ENCODE data around the gene CTTN.
"Not testable (repeated sequence)": the region's sequence is repeated elsewhere in the genome, so short reads cannot be mapped to it uniquely, and the experiment has no call there.

Gene CTTN

DNA sequence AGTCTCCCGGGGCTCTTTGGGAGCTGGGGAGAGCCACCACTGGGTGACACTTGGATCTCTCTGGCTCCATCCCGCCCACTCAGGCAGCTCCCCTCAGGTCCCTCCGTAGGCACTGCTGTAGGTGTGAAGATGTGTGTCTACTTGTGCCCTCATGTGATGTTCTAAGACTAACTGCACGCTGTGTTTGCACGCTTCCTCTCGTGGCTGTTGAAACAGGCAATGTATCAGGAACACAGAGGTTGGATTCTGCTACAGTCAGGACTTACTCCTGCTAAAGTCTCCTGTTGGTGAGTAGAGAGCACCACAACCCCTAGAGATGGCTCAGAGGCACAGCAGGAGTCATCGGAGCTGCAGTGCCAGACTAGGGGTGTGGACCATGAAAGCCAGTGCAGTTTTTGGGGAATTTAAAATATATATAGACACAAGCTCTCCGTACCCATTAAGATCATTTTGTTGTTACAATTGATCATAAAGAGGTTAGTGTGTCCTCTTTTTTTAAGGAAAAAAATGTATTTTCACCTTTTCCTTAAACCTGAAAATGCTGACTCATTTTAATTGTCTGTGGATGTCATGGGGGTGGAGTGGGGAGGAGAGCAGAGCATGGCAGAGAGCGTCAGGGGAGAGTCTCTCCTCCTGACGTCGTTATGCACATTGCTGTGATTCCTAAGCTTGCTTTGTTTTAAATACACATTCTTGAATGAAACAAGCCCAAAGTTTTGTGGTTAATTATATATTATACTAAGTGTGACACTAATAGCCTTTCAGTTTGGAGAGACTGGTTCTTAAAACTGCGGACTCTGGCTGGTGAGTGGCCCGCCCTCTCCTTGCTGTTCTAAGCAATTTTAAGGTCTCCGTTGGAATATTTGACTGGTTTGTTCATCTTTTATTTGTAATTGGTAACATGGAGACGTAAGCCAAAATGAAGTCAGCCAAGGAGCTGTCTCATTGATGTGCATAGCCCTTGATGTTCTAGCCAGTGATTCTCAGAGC is 16.2 kb upstream of the CTTN start:
- no peak for DNase-seq

DNA sequence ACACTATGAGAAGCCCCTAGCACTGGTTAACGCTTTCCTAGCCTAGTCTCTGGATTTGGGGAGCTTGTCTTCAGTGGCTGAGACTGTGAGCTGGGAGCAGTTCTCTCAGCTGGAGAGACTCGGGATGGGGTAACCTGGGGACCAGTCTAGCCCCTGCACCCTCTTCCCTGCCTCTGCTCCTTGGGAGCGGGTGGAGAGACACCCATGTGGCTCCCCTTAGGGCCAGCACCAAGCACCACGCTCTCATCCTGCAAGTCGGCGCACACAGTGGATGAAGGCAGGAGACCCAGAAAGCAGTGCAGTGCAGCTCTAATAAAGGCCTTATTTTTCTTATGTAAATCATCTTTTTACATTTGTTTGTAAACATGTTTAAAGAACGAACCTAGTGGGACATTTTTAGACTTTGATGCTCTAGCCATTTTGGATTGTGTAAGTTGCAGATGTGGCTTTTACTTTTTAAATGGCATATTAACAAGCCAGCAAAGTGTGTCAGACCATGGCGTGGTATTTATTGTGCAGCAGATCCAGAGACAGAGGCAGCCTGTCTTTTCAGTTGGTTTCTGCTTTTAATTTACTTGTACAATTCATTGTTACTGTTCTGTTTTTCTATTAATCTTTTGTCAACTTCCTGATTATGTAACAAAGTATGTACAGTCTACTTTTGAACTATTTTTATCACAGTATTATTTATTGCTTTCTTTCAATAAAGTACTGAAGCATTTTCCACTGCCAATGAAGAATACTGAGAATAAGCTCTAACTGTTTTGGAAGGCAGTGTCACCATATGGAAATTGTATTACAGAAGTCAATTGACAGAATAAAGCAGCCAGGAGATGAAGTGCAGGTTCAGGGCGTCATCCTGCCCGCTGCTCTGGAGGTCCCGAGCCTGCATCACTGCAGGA is 14.4 kb upstream of the CTTN start:
- DNase-seq = no peak

DNA sequence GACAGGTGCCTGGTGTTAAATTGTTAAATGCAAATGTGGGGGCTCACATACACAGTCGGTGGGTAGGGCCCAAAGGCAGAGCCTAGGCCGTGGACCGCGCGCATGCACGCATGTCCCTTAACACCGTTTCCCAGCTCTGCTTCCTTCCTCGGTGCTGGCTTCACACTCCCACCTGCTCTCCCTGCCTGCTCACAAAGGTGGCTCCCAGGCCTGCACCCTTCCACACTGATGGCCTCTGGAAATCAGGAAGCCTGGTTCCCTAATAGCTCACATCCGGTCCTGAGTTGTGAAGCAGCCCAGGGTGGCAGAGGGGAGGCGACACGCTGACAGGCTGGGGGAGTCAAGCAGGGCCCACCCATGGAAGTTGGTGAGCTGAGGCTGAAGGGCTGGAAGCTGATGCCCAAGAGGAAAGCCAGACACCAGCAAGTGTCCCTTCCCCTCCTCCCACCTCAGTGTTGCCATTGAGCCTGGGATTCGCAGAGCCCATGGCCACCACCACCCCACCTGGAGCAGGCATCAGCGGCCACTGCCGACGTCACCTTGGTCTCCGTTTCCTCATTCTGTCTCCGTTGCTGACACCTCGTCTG is 13.7 kb upstream of the CTTN start:
- DNase-seq = no peak

DNA sequence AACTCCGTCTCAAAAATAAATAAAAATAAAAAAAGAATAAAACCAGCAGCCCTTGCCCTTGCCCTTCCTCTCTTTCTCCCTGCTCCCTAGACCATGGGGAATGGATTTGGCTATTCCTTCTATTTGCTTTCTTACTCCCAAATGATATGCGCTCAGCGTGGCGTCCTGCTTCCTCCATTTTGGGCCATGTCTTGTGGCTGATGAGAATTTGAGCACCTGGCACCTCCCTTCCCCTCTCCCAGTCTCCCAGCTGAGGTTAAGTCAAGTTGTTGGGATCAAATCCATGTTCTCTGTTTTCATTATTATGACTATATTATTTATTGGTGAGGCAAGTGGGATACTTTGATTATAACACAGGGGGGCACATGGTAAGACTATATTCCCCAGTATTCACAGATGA is 10.8 kb upstream of the CTTN start:
- DNase-seq = no peak

DNA sequence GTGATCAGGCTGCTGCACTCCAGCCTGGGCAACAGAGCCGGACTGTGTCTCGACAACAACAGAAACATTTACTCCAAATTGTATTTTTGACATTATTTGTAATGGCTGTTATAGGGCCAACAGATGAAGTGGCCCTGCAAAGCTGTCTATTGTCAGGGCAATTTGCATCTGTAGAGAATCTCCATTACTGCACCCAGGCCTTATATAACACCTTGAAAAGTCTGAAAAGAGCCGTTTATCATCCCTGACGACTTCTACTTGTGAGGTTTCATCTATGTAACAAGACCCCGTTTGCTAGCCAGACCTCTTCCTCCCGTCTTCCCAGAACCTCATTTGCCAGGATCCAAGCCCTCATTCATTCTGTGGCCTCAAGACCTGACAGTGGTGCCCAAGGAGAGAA is 9.1 kb upstream of the CTTN start:
- no peak for DNase-seq

DNA sequence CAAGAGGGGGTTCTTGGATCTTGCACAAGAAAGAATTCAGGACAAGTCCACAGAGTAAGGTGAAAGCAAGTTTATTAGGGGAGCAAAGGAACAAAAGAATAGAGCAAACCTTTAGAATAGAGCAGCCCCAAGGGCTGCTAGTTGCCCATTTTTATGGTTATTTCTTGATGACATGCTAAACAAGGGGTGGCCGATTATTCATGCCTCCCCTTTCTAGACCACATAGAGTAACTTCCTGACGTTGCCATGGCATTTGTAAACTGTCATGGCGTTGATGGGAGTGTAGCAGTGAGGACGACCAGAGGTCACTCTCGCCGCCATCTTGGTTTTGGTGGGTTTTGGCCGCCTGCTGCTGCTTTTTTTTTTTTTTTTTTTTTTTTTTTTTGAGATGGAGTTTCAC is 7.4 kb upstream of the CTTN start:
- DNase-seq = not testable (repeated sequence)

DNA sequence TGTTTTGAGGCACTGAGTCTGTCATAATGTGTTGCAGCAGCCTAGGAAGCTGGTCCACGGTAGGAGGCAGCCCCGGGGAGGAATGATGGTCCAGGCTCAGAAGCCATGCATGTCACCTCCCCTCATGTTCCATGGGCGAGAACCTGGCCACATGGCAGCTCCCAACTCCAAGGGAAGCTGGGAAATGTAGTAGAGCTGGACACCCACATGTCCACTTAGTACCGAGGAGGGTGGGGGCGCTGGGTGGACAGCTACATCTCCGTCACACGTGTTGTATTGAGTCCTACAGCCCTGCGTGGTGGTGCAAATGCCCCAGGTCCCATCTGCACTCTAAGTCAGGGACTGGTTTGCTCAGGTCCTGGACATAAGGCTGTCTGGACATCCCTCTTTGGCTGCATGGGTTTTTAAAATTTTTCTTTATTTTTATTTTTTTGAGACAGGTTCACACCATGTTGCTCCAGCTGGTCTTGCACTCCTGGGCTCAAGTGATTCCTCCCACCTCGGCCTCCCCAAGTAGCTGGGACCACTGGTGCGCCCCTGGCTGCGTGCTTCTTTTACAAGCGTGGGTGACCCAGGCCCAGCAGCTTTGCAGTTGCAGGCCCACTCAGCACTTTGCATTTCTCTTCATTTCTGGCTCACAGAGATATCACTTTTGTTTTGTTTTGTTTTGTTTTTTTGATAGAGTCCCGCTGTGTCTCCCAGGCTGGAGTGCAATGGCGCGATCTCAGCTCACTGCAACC is 3.9 kb upstream of the CTTN start:
- DNase-seq = no peak

DNA sequence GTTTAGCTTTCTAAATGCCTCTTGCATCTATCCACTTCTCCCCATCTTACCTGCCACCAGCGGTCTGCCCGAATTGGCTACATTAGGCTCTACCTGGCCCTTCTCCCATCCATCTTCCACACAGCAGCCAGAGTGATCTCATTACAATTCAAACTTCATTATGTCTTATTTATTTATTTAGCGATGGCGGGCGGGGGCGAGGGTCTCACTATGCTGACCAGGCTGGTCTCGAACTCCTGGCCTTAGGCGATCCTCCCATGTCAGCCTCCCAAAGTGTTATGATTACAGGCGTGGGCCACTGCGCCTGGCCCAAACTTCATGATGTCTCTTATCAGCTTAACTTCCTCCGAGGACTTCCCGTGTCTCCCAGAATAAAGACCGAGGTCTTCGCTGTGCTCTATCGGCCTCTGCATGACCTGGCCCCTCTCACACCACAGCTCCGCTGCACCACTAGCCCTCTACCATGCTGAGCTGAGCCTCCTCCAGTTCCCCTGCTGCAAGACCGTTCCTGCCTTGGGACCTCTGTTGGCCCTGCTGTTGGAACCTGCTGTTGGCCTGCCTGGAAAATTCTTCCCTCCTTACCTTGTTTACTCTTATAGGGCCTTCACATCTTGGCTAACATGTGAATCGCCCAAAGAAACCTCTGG is 870 bp upstream of the CTTN start:
- DNase-seq = no peak

DNA sequence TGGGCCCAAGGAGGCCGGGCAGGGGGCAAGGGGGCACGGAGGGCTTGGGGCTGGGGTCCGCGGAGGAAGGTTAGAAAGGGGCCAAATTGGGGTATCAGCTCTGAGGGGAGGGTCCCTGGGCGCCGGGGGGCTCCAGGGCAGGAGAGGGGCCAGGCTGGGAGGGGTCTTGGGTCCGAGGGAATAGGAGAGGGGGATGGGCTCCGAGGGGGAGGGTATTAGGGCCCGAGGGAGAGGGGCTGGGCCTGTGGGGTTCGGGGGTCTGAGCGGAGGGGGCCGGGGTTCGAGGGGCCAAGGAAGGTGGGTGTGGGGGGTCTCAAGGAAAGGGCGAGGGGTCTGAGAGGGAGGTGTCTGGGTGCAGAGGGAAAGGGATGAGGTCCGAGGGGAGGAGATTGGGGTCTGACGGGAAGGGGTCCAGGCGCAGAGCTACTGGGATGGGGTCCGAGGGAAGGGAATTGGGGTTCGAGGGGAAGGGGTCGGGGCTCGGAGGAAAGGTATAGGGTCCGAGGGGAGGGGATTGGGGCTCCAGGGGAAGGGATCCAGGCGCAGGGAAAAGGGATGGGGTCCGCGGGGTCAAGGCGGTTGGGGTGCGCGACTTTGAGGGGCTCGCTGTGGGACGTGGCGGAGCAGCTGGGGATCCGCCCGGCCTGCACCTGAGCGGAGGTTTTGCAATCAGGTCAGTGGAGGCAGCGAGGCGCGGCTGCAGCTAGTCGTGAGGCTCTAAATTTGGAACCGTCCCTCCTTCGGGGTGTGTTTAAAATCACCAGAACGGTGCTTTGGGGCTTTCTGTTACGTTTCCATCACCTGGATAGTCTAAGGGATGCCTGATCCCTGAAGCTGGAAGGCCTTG is 728 bp downstream of the CTTN start:
- no peak for DNase-seq

DNA sequence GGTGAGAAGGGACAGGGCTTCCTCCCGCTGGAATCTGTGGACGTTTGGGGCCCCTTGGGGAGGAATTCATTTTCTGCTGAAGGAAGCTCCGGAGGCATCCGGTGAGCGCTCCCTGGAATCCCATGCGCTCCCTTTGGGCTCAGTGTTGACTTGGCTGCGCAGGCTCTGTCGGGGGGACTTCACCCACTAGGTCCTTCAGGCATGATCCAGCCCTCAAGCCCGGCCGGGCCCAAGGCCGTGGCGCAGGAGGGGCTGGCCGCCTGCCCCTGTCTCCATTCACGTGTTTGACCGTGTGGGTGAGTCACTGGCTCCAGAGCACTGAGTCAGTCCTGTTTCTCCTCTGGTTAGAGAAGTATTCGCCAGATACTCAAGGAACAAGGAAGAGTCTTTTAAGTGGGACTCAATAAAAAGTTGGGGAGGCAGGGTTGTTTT is 1.4 kb downstream of the CTTN start:
- no peak for DNase-seq

DNA sequence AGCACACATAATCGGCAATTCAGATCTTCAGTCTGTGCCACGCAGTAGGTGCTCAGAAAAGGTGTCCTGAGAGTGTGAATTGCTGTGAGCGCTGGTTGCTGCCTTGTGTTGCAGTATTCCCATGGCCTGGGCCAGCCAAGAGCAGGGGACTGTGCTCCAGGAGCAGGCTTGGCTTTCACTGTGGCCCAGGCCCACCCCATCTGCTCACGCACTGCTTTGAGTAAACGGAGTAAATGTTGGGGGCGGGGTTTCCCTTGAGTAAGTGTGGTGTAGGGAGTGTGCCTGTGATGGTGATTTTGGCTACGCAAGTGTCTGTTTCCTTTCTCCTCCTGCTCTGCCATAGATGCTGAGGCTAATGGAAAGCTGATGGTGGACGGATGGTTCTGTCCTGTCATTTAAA is 2.3 kb downstream of the CTTN start:
- DNase-seq = no peak

DNA sequence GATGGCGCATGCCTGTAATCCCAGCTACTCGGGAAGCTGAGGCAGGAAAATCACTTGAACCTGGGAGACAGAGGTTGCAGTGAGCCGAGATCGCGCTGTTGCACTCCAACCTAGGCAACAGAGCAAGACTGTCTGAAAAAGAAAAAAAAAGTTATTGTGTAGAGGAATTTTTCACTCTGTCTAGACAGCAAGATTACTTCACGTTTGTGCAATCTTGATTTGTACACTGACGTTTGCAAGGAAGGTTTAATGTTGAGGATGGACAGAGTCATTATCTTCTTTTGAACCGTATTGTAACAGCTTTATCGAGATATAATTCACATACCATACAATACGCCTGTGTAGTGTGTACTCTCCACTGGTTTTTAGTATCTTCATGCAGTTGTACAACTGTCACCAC is 3.7 kb downstream of the CTTN start:
- no peak for DNase-seq

DNA sequence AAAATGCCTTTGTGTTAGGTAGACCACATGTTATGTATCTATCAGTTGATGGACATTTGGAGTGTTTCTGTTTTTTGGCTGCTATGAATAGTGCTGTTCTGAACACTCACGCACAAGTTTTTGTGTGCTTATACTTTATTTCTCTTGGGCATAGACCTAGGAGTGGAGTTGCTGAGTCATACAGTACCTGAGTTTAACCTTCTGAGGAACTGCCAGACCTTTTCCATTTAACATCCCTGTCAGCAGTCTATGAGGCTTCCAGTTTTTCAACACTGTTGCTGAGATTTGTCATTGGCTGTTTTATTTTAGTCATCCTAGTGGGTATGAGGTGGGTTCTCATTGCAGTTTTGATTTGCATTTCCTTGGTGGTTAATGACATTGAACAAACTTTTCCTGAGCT is 4.4 kb downstream of the CTTN start:
- DNase-seq = no peak

DNA sequence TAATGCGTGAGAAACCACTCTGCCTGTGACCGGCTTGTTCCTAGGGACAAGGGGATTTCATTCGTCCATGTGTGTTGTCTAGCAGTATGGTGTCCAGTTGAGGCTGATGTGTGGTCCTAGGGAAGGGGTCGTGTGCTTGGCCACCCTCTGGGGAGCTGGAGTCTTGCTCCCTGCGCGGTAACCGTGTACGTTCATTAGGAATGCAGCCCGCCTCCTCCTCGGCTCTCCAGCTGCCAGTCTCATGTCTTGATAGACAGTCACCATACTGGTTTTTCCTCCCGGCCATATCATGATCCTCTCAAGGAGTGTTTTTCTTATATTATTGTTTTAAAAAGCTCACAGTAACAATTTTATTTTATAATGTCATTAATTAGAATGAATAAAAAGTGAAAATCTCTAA is 5.9 kb downstream of the CTTN start:
- DNase-seq = no peak

DNA sequence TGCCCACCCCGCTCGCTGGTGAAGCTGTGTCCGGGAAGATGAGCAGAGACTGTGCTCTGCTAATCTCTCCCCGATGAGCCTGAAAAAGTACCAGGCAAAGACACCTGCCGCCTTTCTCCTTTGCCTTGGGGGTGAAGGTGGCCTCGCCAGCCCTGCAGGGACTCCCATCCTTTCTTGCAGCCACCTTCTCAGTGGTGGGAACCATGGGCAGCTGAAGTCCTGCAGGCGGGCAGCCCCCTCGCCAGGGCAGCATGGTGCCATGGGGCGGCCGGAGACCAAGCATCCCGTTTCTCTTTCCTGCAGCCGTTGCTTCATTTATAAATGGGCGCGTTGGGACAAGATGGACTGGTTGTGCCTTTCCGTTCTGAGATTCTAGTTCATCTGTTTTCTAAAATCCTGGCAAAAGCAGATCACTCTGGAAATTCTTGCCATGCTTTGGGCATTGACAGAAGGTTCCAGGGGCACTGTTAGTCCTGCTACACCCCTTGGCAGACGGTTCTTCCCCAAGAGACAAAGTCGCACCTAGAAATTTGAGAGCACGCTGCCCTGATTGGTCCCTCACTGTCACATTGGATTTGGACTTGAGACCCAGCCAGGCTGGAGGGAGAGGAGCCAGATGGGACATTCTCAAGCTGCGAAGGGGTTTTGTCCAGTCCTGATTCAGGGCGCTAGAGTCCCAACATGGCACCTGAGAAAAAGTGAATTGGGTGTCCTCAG is 7.5 kb downstream of the CTTN start:
- DNase-seq = no peak

DNA sequence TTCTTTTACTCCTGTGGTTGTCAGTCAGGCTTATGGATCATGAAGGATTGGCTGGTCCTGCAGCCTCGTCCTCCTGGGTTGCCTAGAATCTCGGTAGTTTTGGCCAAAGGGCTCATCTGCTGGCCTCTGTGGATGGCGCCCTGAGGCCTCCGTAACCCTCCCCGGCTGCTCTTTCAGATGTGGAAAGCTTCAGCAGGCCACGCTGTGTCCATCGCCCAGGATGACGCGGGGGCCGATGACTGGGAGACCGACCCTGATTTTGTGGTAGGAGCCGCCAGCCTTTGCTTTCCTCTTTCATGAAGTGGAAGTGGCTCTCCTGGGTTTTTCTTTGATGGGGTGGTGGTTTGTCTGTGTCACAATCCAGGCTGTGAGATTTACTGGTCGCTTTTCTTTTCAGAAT is 8.8 kb downstream of the CTTN start:
- no peak for DNase-seq

DNA sequence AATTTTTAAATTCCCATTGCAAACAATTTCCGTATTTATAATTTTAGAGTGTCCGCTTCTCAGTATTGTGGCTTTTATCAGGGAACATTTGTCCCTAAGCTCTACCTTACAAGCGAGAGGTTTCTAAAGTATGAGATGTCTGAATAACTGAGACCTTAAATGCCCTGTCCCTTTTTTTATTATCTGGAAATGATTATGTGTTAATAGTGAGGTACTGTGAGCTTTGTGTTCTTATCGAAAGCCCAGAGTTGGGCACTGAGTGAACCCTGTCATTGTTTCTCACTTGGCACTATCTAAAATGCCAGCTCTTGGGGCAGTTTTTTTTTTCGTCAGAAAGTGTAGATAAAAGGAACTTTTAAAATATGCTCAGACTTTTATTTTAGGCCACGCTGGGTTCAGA is 9.5 kb downstream of the CTTN start:
- DNase-seq = no peak

DNA sequence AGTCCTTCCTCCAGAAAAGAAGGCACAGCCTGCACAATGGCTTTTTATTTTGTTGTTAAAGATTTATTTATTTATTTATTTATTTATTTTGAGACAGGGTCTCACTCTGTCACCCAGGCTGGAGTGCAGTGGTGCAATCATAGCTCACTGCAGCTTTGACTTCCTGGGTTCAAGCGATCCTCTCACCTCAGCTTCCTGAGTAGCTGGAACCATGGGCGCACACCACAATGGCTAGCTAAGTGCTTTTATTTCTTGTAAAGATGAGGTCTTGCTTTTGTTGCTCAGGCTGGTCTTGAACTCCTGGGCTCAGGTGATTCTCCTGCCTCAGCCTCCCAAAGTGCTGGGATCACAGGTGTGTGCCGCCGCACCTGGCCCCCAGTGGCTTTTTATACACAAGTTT is 10.0 kb downstream of the CTTN start:
- DNase-seq = not testable (repeated sequence)

DNA sequence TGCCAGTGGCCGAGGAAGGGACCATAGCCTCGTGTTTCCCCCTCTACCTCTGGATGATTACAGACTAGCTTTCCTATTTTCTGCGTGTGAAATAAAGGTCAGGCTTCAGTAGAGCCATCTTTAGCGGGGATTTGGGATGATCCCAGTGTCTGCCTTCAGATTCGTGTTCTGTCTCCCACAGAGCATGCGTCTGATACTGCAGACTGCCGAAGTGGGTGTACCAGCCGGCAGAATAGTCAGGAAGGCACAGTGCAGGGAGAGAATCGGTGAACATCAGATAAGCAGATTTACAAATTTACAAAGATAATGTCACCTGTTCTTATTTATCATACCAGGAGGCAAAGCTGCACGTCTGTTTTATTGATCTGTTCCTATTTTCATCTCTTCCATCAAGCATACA is 11.1 kb downstream of the CTTN start:
- DNase-seq = no peak

DNA sequence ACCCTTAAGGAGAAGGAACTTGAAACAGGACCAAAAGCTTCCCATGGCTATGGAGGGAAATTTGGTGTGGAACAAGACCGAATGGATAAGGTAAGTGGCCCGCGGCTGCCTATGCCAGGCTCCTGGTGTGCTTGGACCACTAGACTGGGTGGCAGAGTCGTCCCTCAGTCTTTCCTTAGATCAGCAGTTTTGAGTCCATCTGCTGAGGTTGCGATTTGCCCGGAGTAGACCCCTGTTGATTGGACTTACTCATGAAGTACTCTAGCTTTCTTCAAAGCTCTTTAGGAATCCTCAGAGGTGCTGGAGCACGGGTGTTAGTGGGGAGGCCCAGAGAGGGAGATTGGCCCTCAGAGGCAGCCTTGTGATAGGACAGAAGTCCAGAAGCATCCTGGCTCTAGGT is 11.5 kb downstream of the CTTN start:
- no peak for DNase-seq
